Aorta (tissue), 5 donors: ENCODE measurements around the gene CAPN1. TPM values are rescaled to one million over a fixed set of nuclear protein-coding genes. Genes with fewer than 3 reads are reported as not detected.

Source experiments
- ATAC-seq: fragments of 200-7000 bp; cut with Tn5 transposase; one replicate; pipeline ENCODE4 v1.9.1; 2022; ENCODE audit warnings: moderate library complexity; ENCODE audit not compliant: low FRiP score
- DNase-seq, 2 donors: peaks; one replicate each; pipeline ENCODE4 v3.0.0-alpha.2; 2020
- H3K27ac ChIP-seq, 2 donors: one replicate each; pipeline ENCODE4 v1.5.1; 2013; ENCODE audit warnings: low read length in 2 of 2, mild to moderate bottlenecking in 2 of 2, moderate library complexity in 2 of 2, control low read depth in 1 of 2, inconsistent platforms in 1 of 2, low read depth in 1 of 2
- H3K27me3 ChIP-seq, 2 donors: one replicate each; pipeline ENCODE4 v1.6.1; 2013; ENCODE audit warnings: control low read depth in 1 of 2, low read length in 1 of 2, mild to moderate bottlenecking in 1 of 2, moderate library complexity in 1 of 2; ENCODE audit not compliant: insufficient read depth in 2 of 2, control insufficient read depth in 1 of 2
- H3K36me3 ChIP-seq, 2 donors: one replicate each; pipeline ENCODE4 v1.6.1; 2013; ENCODE audit warnings: control low read depth in 1 of 2, low read length in 1 of 2, mild to moderate bottlenecking in 1 of 2; ENCODE audit not compliant: insufficient read depth in 2 of 2, control insufficient read depth in 1 of 2
- H3K4me1 ChIP-seq, 2 donors: one replicate each; pipeline ENCODE4 v1.6.1; 2013; ENCODE audit warnings: low read length in 2 of 2, control low read depth in 1 of 2, mild to moderate bottlenecking in 1 of 2, moderate library complexity in 1 of 2; ENCODE audit not compliant: insufficient read depth in 2 of 2, control insufficient read depth in 1 of 2
- H3K4me3 ChIP-seq, 2 donors: one replicate each; pipeline ENCODE4 v1.5.1; 2013; ENCODE audit warnings: low read length in 2 of 2, control low read depth in 1 of 2, mild to moderate bottlenecking in 1 of 2
- H3K9me3 ChIP-seq: one replicate; pipeline ENCODE4 v1.6.1; 2013; ENCODE audit warnings: mild to moderate bottlenecking, low read length; ENCODE audit not compliant: control insufficient read depth
- WGBS, 2 donors: extraction: QIAGEN DNeasy Blood & Tissue Kit; methylation state at CpG; one replicate each; pipeline ENCODE4 v1.1.7; 2013; 5-methylcytosine and 5-hydroxymethylcytosine counted together
- intact Hi-C, 2 donors: fragments of 100-400 bp; cut with DNase I; formaldehyde crosslinking; loops; one replicate each; pipeline versions ENCODE4 v1.14.2 to v1.15.0; 2022
- polyA plus RNA-seq, 2 donors: library from polyadenylated mRNA; stranded (reverse); fragments of 200-250 nt; gene quantifications; one replicate each; pipeline ENCODE4 v1.2.3, GENCODE V29; 2013
- total RNA-seq, 2 donors: library from RNA; stranded (reverse); fragmentation: NEBNext Ultra II Directional; extraction: Animal tissue kit (Norgen Biotek cat#: 25700); gene quantifications; one replicate each; pipeline ENCODE4 v1.2.1, GENCODE V29; 2021
- donor health status: healthy with polysubstance abuse.
- donor health status: Bipolar disorder and iron deficiency.
- donor health status: DM: no; HTN: no; CAD: no.
- donor health status: DM: no; HTN: no; CAD: no.
- donor health status: DM: yes; HTN: yes; CAD: no.

Gene CAPN1
- total and polyA plus RNA-seq, 4 donors = 75.5 to 137 (median 103) TPM

DNA sequence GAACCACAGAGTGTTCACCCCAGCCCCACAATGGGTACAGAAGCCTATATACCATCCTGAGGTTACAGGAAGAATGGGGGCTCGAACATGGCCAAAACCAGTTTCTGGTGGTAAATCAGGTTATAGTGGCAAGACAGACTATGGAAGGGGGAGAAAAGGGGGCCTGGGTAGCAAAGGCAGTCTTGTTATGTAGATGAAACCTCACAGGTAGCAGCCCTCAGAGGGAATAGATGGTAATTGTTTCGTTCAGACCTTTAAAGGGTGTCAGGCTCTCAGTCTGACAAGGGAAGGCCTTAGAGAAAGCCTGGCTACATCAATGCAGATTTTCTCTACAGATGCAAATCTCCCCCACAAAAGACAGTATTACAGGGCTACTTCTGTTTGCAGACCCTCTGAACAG lies 3.4 kb downstream of the CAPN1 start:
- Histone ChIP-seq H3K36me3 (peaks cover 2 to 3% of the 10 kb centered on the region in 2 donors), H3K9me3 (no peaks in the 10 kb centered on the region), H3K27me3 (no peaks in the 10 kb centered on the region), H3K27ac (no peak overlapping the region), H3K4me1 (no peaks in the 10 kb centered on the region), H3K4me3 (no peak overlapping the region)
- 77 to 84% methylated on average over 2 of the region's 2 CpGs for WGBS, 2 donors
- DNase-seq = no peak
- ATAC-seq = no peak
- intact Hi-C loops = no loop called here

GRCh38 chr11:65185869-65186341 lies 4.2 kb downstream of the CAPN1 start:
- H3K36me3 ChIP-seq = peaks cover 2 to 3% of the 10 kb centered on the region in 2 donors
- H3K4me1 ChIP-seq = no peaks in the 10 kb centered on the region
- H3K27ac ChIP-seq = no peak overlapping the region
- no peak overlapping the region for H3K4me3 ChIP-seq
- ATAC-seq (no peak), DNase-seq (peak in 1 of 2 donors; percentile 71)
- 86 to 87% methylated on average over 18 of the region's 18 CpGs for WGBS, 2 donors
- H3K9me3 ChIP-seq = no peaks in the 10 kb centered on the region
- intact Hi-C loops = no loop called here
- no peaks in the 10 kb centered on the region for H3K27me3 ChIP-seq

DNA sequence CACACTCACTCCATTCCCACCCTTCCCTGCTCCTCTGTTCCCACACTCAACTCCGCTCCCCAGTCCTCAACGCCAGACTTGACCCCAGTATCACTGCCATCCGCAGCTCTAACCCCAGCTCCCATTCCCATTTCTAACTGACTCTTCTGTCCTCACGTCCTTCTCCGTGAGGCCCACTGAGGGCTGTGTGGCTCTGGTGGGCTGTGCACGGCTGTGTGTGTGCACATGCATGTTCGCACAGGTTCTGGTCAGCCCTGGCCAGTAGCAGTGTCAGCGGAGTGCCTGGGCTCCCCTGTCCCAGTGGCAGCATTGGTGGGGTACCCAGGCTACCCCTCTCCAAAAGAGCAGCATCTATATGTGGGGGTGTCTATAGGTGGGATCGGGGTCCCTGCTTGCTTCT lies 5.0 kb downstream of the CAPN1 start:
- Histone ChIP-seq H3K27me3 (no peaks in the 10 kb centered on the region), H3K27ac (no peak overlapping the region), H3K4me3 (no peak overlapping the region), H3K9me3 (no peaks in the 10 kb centered on the region), H3K36me3 (peaks cover 2 to 3% of the 10 kb centered on the region in 2 donors), H3K4me1 (no peaks in the 10 kb centered on the region)
- ATAC-seq (no peak), DNase-seq (no peak)
- 94 to 95% methylated on average over 9 of the region's 9 CpGs for WGBS, 2 donors
- intact Hi-C loops = no loop called here

GRCh38 chr11:65187146-65187675 lies 5.5 kb downstream of the CAPN1 start:
- DNase-seq (no peak), ATAC-seq (no peak)
- Histone ChIP-seq H3K4me1 (no peaks in the 10 kb centered on the region), H3K4me3 (no peak overlapping the region), H3K27ac (no peak overlapping the region), H3K9me3 (no peaks in the 10 kb centered on the region), H3K27me3 (no peaks in the 10 kb centered on the region), H3K36me3 (peaks cover 2 to 3% of the 10 kb centered on the region in 2 donors)
- intact Hi-C loops = no loop called here
- 89 to 93% methylated on average over 6 of the region's 6 CpGs for WGBS, 2 donors

DNA sequence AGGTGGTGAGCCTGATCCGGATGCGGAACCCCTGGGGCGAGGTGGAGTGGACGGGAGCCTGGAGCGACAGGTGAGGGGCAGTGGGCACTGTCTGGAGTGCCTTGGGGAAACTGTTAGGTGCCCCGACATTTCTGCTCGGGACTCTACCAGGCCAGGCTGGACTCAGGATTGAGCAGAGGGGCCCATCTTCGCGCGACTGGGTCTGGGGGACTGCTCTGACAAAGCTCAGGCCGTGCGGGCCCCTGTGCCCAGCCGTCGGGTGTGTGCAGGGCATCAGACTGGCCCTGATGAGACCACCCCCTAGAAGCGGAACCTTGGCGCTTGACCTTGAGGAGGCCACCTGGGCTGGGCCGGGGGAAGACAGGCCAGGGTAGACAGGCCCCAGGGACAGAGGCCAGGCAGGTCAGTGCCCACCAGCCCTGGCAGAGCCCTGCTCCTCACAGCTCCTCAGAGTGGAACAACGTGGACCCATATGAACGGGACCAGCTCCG lies 6.3 kb downstream of the CAPN1 start:
- DNase-seq = no peak
- H3K4me3 ChIP-seq = no peak overlapping the region
- intact Hi-C loops = no loop called here
- peaks cover 2 to 3% of the 10 kb centered on the region in 2 donors for H3K36me3 ChIP-seq
- no peaks in the 10 kb centered on the region for H3K27me3 ChIP-seq
- H3K4me1 ChIP-seq = no peaks in the 10 kb centered on the region
- WGBS, 2 donors = 93 to 94% methylated on average over 20 of the region's 20 CpGs
- no peak overlapping the region for H3K27ac ChIP-seq
- ATAC-seq = no peak
- H3K9me3 ChIP-seq = no peaks in the 10 kb centered on the region

- peaks cover 2 to 3% of the 10 kb centered on the region in 2 donors for H3K36me3 ChIP-seq
- no peak overlapping the region for H3K27ac ChIP-seq
- DNase-seq (no peak), ATAC-seq (no peak)
- no peaks in the 10 kb centered on the region for H3K27me3 ChIP-seq
- WGBS, 2 donors = 93 to 94% methylated on average over 17 to 18 of the region's 18 CpGs
- intact Hi-C loops = no loop called here
- H3K4me3 ChIP-seq = no peak overlapping the region
- no peaks in the 10 kb centered on the region for H3K4me1 ChIP-seq
- no peaks in the 10 kb centered on the region for H3K9me3 ChIP-seq
Measured at GRCh38 chr11:65188486-65188885, 6.8 kb downstream of the CAPN1 start.

GRCh38 chr11:65189191-65189590 lies 7.5 kb downstream of the CAPN1 start:
- Histone ChIP-seq H3K27ac (no peak overlapping the region), H3K36me3 (peaks cover 2 to 3% of the 10 kb centered on the region in 2 donors), H3K27me3 (no peaks in the 10 kb centered on the region), H3K9me3 (no peaks in the 10 kb centered on the region), H3K4me1 (no peaks in the 10 kb centered on the region), H3K4me3 (no peak overlapping the region)
- ATAC-seq (no peak), DNase-seq (no peak)
- 82 to 83% methylated on average over 10 of the region's 10 CpGs for WGBS, 2 donors
- intact Hi-C loops = no loop called here

DNA sequence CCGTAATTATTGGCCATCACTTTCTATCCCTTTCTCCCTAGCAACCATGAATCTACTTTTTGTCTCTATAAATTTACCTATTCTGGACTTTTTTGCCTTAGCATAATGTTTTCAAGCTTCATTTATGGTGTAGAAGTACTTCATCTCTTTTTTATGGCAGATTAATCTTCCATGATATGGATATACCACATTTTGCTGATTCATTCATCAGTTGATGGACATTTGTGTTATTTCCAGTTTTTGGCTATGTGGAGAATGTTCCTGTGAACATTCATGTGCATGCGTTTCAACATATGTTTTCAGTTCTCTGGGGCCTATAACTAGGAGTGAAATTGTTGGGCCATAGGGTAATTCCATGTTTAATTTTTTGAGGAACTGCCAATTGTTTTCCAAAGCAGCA lies 12.8 kb downstream of the CAPN1 start:
- H3K4me1 ChIP-seq = no peaks in the 10 kb centered on the region

DNA sequence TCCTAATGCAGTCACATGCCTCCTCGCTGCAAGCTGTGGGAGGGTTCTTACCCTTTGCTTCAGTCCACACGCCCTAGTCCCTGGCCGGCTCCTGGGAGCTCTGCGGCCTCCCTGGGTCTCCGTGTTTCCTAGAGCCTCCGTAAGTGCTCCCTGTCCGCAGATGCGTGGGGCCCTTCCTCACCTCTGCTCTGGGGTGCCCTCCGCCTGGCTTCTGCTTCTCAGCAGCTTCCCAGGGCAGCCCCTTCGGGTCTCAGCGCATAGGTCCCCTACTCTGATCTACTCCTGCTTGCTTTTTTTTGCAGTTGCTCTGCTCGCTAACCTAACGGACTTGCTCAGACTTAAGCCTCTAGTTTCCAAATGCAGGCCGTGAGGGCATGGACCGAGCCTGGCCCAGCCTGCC lies 22.4 kb downstream of the CAPN1 start:
- 91% methylated on average over 15 of the region's 15 CpGs for WGBS, 2 donors
- DNase-seq (no peak), ATAC-seq (no peak)
- Histone ChIP-seq H3K27me3 (no peaks in the 10 kb centered on the region), H3K4me1 (no peaks in the 10 kb centered on the region), H3K27ac (no peak overlapping the region), H3K9me3 (no peaks in the 10 kb centered on the region), H3K36me3 (peaks cover 0 to 3% of the 10 kb centered on the region in 2 donors), H3K4me3 (no peak overlapping the region)
- intact Hi-C loops = no loop called here

More for the DNA sequence above, 12.8 kb downstream of the CAPN1 start:
- intact Hi-C loops = no loop called here
- H3K27ac ChIP-seq = no peak overlapping the region
- peaks cover 0 to 3% of the 10 kb centered on the region in 2 donors for H3K36me3 ChIP-seq
- no peaks in the 10 kb centered on the region for H3K9me3 ChIP-seq
- ATAC-seq (no peak), DNase-seq (no peak)
- H3K4me3 ChIP-seq = no peak overlapping the region
- no peaks in the 10 kb centered on the region for H3K27me3 ChIP-seq
- WGBS, 2 donors = 96 to 99% methylated on average over 2 of the region's 2 CpGs
